PFSK-1 (cell line): ENCODE measurements around the gene ACER3.

Experiments used
- POLR2AphosphoS5 ChIP-seq: IDR thresholded peaks from 2 replicates; pipeline ENCODE4 v1.6.1; 2012; ENCODE audit warnings: low read depth, mild to moderate bottlenecking, control low read depth, low read length, moderate library complexity
- SIN3A ChIP-seq: IDR thresholded peaks from 2 replicates; pipeline ENCODE4 v1.6.1; 2012; ENCODE audit warnings: mild to moderate bottlenecking, low read length, moderate library complexity, borderline replicate concordance; ENCODE audit not compliant: insufficient read depth
- TAF1 ChIP-seq: IDR thresholded peaks from 2 replicates; pipeline ENCODE4 v1.6.1; 2012; ENCODE audit warnings: low read length, control low read depth, borderline replicate concordance; ENCODE audit not compliant: insufficient read depth
- TF ChIP-seq, protein P1 (sequence below), 2 experiments: IDR thresholded peaks; 2 replicates each; pipeline versions ENCODE4 v1.6.1 to v1.8.0; 2011 to 2012; ENCODE audit warnings: low read depth in 2 of 2, low read length in 2 of 2, control low read depth in 1 of 2, inconsistent platforms in 1 of 2, mild to moderate bottlenecking in 1 of 2, moderate library complexity in 1 of 2; ENCODE audit not compliant: insufficient read depth in 1 of 2

DNA sequence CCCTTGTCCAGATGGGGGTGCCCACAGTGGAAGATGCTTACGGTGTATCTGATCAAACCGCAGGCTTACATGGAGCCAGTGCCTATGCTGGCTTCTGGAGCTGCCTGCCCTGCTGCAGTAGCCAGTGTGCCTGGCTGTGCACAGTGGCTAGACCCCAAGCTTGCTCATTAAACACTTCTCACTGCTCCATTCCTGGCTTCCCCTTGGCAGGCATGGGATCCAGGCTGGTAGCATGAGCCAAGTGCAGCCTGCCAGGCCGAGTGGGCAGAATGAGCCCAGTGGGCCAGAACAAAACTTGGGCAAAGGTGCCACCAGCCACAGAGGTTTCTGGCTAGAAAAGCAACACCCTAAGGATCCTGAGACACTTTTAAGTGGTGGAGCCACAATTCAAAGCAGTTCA lies 118.1 kb downstream of the ACER3 start:
- no peak for TF ChIP-seq SIN3A
- TF ChIP-seq, protein P1, sequence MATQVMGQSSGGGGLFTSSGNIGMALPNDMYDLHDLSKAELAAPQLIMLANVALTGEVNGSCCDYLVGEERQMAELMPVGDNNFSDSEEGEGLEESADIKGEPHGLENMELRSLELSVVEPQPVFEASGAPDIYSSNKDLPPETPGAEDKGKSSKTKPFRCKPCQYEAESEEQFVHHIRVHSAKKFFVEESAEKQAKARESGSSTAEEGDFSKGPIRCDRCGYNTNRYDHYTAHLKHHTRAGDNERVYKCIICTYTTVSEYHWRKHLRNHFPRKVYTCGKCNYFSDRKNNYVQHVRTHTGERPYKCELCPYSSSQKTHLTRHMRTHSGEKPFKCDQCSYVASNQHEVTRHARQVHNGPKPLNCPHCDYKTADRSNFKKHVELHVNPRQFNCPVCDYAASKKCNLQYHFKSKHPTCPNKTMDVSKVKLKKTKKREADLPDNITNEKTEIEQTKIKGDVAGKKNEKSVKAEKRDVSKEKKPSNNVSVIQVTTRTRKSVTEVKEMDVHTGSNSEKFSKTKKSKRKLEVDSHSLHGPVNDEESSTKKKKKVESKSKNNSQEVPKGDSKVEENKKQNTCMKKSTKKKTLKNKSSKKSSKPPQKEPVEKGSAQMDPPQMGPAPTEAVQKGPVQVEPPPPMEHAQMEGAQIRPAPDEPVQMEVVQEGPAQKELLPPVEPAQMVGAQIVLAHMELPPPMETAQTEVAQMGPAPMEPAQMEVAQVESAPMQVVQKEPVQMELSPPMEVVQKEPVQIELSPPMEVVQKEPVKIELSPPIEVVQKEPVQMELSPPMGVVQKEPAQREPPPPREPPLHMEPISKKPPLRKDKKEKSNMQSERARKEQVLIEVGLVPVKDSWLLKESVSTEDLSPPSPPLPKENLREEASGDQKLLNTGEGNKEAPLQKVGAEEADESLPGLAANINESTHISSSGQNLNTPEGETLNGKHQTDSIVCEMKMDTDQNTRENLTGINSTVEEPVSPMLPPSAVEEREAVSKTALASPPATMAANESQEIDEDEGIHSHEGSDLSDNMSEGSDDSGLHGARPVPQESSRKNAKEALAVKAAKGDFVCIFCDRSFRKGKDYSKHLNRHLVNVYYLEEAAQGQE (IDR thresholded peaks at IDR 0.05; ENCODE audit: insufficient read depth in 1 of 2, low read depth in 2 of 2, low read length in 2 of 2) = no peak
- no peak for TF ChIP-seq TAF1
- TF ChIP-seq POLR2AphosphoS5 = no peak
